H1 (cell line): ENCODE measurements around the gene HEBP1. TPM values are rescaled to one million over a fixed set of nuclear protein-coding genes. Genes with fewer than 3 reads are reported as not detected.

Source experiments
- POU5F1 ChIP-seq: IDR thresholded peaks from 2 replicates; pipeline ENCODE4 v1.6.1; 2011; ENCODE audit warnings: low read depth, mild to moderate bottlenecking, low read length, moderate library complexity
- RAD21 ChIP-seq, 2 experiments: IDR thresholded peaks in 1 of 2; conservative IDR thresholded peaks in 1 of 2; 2 replicates each; pipeline ENCODE4 v1.6.1; 2011; ENCODE audit warnings: low read depth in 2 of 2, low read length in 2 of 2, improper control_type of control experiment in 1 of 2, inconsistent platforms in 1 of 2, mild to moderate bottlenecking in 1 of 2, moderate library complexity in 1 of 2
- polyA plus RNA-seq, 7 experiments: library from polyadenylated mRNA; depleted of rRNA in 3 of 7; stranded (reverse) in 5 of 7; unstranded in 2 of 7; fragments of >200 nt in 5 of 7; fragments of 200-250 nt in 2 of 7; gene quantifications; 1 replicate in 5 of 7; 2 replicates in 1 of 7; 4 replicates in 1 of 7; pipeline versions ENCODE4 v1.2.1 to v1.2.3, GENCODE V29; 2011 to 2013; ENCODE audit warnings: missing spikeins in 2 of 7, mixed read lengths in 2 of 7
- total RNA-seq: library from RNA; stranded (reverse); fragmentation: NEBNext Ultra II Directional; extraction: Animal tissue kit (Norgen Biotek cat#: 25700); gene quantifications from 2 replicates; pipeline ENCODE4 v1.2.1, GENCODE V29; 2021
- TF ChIP-seq, protein P1 (sequence below), 3 experiments: IDR thresholded peaks; 1 replicate in 2 of 3; 2 replicates in 1 of 3; pipeline versions ENCODE4 v1.5.1 to v1.6.1; 2011; ENCODE audit warnings: low read length in 3 of 3, mild to moderate bottlenecking in 3 of 3, inconsistent platforms in 2 of 3, low read depth in 1 of 3, moderate library complexity in 1 of 3; ENCODE audit not compliant: insufficient read depth in 1 of 3; ENCODE audit errors: control extremely low read depth in 1 of 3
- TF ChIP-seq, protein P2 (sequence below): IDR thresholded peaks from 2 replicates; pipeline ENCODE4 v1.6.1; 2011; ENCODE audit warnings: low read length, improper control_type of control experiment

Gene HEBP1
- total and polyA plus RNA-seq, 2 of the 8 experiments (the other 6 are each of a cell fraction or from before 2014, with no cell fraction given), result 30.8 to 56.1 TPM

DNA sequence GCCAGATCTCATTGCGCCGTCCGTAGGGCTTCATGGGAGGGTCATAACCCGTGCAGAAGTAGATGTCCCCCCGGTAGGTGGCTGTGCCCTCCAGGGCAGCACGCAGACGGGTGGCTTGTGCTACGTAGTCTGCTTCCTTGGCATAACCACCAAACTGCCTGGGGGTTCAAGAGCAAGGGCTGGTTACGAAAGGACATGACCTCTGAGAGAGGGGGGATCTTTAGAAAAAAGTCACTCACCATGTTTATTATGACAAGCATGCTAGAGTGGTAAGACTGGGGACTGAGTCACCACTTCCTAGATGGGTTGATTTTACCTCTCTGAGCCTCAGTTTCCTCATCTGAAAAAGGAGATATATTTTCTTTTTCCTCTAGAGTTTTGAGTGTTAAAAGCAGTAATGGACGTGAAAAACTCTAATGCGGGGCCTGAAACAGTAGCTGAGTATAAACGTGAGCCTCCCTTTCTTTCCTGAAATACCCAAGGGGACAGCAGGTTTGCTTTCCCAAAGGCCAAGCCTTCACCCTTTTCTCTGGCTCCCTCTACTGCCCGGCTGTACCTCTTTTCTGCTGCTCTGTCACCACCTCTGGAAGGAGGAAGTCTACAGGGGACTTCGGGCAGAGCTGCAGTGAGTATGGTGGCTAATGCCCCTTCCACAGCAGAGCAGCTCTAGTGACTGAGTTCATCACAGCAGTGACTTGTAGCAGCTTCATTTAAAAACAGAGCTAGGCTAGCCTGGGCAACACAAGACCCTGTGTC is 24.6 kb downstream of the HEBP1 start (continued):
- TF ChIP-seq RAD21 (IDR thresholded peaks at IDR 0.05 in 1 of 2, conservative IDR thresholded peaks at IDR 0.05 in 1 of 2; ENCODE audit: low read depth in 2 of 2, low read length in 2 of 2) (peak; percentile 75 to 84), POU5F1 (no peak)
- TF ChIP-seq, protein P1, sequence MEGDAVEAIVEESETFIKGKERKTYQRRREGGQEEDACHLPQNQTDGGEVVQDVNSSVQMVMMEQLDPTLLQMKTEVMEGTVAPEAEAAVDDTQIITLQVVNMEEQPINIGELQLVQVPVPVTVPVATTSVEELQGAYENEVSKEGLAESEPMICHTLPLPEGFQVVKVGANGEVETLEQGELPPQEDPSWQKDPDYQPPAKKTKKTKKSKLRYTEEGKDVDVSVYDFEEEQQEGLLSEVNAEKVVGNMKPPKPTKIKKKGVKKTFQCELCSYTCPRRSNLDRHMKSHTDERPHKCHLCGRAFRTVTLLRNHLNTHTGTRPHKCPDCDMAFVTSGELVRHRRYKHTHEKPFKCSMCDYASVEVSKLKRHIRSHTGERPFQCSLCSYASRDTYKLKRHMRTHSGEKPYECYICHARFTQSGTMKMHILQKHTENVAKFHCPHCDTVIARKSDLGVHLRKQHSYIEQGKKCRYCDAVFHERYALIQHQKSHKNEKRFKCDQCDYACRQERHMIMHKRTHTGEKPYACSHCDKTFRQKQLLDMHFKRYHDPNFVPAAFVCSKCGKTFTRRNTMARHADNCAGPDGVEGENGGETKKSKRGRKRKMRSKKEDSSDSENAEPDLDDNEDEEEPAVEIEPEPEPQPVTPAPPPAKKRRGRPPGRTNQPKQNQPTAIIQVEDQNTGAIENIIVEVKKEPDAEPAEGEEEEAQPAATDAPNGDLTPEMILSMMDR (IDR thresholded peaks at IDR 0.05; ENCODE audit: control extremely low read depth in 1 of 3, insufficient read depth in 1 of 3, low read depth in 1 of 3, low read length in 3 of 3), result peak; percentile 60 to 80 (median 73)
- TF ChIP-seq, protein P2, sequence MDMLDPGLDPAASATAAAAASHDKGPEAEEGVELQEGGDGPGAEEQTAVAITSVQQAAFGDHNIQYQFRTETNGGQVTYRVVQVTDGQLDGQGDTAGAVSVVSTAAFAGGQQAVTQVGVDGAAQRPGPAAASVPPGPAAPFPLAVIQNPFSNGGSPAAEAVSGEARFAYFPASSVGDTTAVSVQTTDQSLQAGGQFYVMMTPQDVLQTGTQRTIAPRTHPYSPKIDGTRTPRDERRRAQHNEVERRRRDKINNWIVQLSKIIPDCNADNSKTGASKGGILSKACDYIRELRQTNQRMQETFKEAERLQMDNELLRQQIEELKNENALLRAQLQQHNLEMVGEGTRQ, result no peak
